Measurements from ENCODE around the gene MYO1E. TPM values are rescaled to one million over a fixed set of nuclear protein-coding genes. Genes with fewer than 3 reads are reported as not detected.
A peak's percentile ranks its signal among the peaks of the same experiment; 100 is the strongest.
"Not testable (repeated sequence)": the region's sequence is repeated elsewhere in the genome, so short reads cannot be mapped to it uniquely, and the experiment has no call there.

The MYO1E gene
- total RNA-seq, 2 experiments from 2014 or later = 73.9 to 79.1 TPM

DNA sequence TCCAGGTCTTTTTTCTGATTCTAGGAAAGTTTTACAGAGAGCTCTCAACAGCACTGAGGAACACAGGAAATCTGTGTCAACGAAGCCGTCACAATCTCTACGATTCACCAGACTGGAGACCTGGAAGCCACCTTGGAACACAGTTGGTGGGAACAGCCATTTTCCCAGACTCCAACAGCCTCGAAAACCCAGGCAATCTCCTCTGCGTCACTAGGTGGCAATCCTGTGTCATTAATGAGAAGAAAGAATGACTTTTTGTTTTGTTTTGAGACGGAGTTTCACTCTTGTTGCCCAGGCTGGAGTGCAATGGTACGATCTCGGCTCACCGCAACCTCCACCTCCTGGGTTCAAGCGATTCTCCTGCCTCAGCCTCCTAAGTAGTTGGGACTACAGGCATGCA lies 228.1 kb downstream of the MYO1E start:
- H3K4me1 Mint-ChIP-seq; DNase-seq; H3K27me3 Mint-ChIP-seq; H3K9me3 Mint-ChIP-seq; H3K4me3 Mint-ChIP-seq; ATAC-seq (ENCODE audit: low read depth); POLR2A ChIA-PET; H3K27ac Mint-ChIP-seq: not testable (repeated sequence)
- H3K36me3 Mint-ChIP-seq = peaks cover 29% of the 10 kb centered on the region

DNA sequence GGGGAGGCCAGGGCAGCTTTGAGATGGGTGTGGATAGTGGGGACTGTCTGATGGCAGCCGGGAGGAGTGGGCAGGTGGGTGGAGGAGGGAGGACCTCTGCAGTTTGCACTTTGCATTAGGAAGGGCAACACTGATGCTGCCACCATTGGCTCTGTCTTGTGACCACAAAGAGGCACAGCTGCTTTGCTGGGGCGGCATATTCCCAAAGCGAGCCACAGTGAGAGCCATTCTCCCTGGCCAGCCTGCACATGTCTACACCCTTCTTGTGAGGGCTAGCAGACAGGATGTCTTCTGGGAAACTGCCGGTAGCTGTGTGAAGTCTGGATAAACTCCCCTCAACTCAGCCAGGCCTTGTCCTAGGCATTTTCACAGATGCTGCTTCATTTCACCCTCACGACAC lies 229.4 kb downstream of the MYO1E start:
- no peaks in the 10 kb centered on the region for H3K9me3 Mint-ChIP-seq
- peaks cover 32% of the 10 kb centered on the region for H3K36me3 Mint-ChIP-seq
- no peaks in the 10 kb centered on the region for H3K27me3 Mint-ChIP-seq
- POLR2A ChIA-PET = interaction anchor here (0.7 kb wide), 1 partner anchor 185 kb away, joined by 6 read pairs; no protein-coding TSS in a partner anchor
- no peak overlapping the region for H3K4me3 Mint-ChIP-seq
- peaks cover 13% of the 10 kb centered on the region for H3K4me1 Mint-ChIP-seq
- no peak overlapping the region for H3K27ac Mint-ChIP-seq
- ATAC-seq (ENCODE audit: low read depth) (no peak), DNase-seq (no peak)

GRCh38 chr15:59140422-59141226 lies 232.0 kb downstream of the MYO1E start:
- no peak for ATAC-seq (ENCODE audit: low read depth)
- Mint-ChIP-seq H3K4me1 (peaks cover 26% of the 10 kb centered on the region), H3K27ac (no peak overlapping the region), H3K9me3 (no peaks in the 10 kb centered on the region), H3K4me3 (no peak overlapping the region), H3K27me3 (no peaks in the 10 kb centered on the region), H3K36me3 (peaks cover 41% of the 10 kb centered on the region)
- DNase-seq = no peak
- POLR2A ChIA-PET = no interaction called here

GRCh38 chr15:59138243-59138642 lies 234.4 kb downstream of the MYO1E start:
- Mint-ChIP-seq H3K9me3 (no peaks in the 10 kb centered on the region), H3K27me3 (no peaks in the 10 kb centered on the region), H3K4me3 (no peak overlapping the region), H3K4me1 (peaks cover 26% of the 10 kb centered on the region), H3K27ac (peak overlapping the region; percentile 31), H3K36me3 (peaks cover 57% of the 10 kb centered on the region)
- DNase-seq = peak; percentile 66
- POLR2A ChIA-PET = no interaction called here
- peak; percentile 87 for ATAC-seq (ENCODE audit: low read depth)

GRCh38 chr15:59137566-59137965 lies 235.1 kb downstream of the MYO1E start:
- H3K36me3 Mint-ChIP-seq = peaks cover 61% of the 10 kb centered on the region
- DNase-seq = no peak
- H3K27ac Mint-ChIP-seq = peak overlapping the region; percentile 46
- no peak for ATAC-seq (ENCODE audit: low read depth)
- POLR2A ChIA-PET = interaction anchor here (1.4 kb wide), 1 partner anchor 149 kb away, joined by 4 read pairs; no protein-coding TSS in a partner anchor
- H3K4me3 Mint-ChIP-seq = peak overlapping the region; percentile 1
- H3K4me1 Mint-ChIP-seq = peaks cover 26% of the 10 kb centered on the region
- H3K27me3 Mint-ChIP-seq = no peaks in the 10 kb centered on the region
- H3K9me3 Mint-ChIP-seq = no peaks in the 10 kb centered on the region

GRCh38 chr15:59133929-59134427 lies 238.7 kb downstream of the MYO1E start:
- peaks cover 20% of the 10 kb centered on the region for H3K4me1 Mint-ChIP-seq
- H3K4me3 Mint-ChIP-seq = no peak overlapping the region
- peaks cover 78% of the 10 kb centered on the region for H3K36me3 Mint-ChIP-seq
- POLR2A ChIA-PET = no interaction called here
- H3K9me3 Mint-ChIP-seq = peaks cover 14% of the 10 kb centered on the region
- H3K27me3 Mint-ChIP-seq = no peaks in the 10 kb centered on the region
- no peak overlapping the region for H3K27ac Mint-ChIP-seq
- ATAC-seq (ENCODE audit: low read depth) (no peak), DNase-seq (no peak)

DNA sequence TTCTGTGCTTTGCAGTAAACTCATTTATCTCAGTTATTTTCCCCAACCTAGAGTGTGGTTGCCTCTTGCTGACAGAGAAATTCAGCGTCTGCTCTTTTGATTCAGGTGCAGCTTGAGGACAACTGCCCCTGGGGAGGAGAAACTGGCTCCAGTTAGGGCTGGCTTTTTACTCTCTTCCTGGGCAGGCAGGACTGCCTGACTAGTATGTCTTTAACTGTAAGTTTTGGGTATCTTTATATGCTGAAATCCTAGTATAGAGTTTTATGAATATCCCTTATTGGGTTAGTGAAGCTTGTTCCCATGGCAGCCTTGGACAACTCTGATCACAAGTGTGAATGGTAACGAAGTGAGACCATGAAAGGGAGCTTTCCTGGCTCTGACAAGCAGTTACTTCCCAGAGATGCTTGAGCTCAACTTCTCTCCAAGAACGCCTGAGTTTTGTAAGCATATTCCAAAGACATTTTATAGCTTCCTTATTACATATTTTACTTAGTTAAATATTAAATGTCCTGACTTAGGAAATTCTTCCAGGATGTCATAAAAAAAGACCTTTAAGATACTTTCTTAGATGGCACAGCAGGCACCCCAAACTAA lies 240.6 kb downstream of the MYO1E start:
- POLR2A ChIA-PET = no interaction called here
- Mint-ChIP-seq H3K36me3 (peaks cover 81% of the 10 kb centered on the region), H3K4me1 (peaks cover 12% of the 10 kb centered on the region), H3K9me3 (peaks cover 22% of the 10 kb centered on the region), H3K27me3 (no peaks in the 10 kb centered on the region), H3K4me3 (no peak overlapping the region), H3K27ac (no peak overlapping the region)
- DNase-seq (no peak), ATAC-seq (ENCODE audit: low read depth) (no peak)

- no peaks in the 10 kb centered on the region for H3K27me3 Mint-ChIP-seq
- peaks cover 84% of the 10 kb centered on the region for H3K36me3 Mint-ChIP-seq
- peaks cover 11% of the 10 kb centered on the region for H3K4me1 Mint-ChIP-seq
- H3K9me3 Mint-ChIP-seq = peaks cover 23% of the 10 kb centered on the region
- no peak for DNase-seq
- POLR2A ChIA-PET = no interaction called here
- ATAC-seq (ENCODE audit: low read depth) = no peak
- H3K4me3 Mint-ChIP-seq = no peak overlapping the region
- H3K27ac Mint-ChIP-seq = no peak overlapping the region
These were observed 241.2 kb downstream of the MYO1E start for GRCh38 chr15:59131456-59131855.

DNA sequence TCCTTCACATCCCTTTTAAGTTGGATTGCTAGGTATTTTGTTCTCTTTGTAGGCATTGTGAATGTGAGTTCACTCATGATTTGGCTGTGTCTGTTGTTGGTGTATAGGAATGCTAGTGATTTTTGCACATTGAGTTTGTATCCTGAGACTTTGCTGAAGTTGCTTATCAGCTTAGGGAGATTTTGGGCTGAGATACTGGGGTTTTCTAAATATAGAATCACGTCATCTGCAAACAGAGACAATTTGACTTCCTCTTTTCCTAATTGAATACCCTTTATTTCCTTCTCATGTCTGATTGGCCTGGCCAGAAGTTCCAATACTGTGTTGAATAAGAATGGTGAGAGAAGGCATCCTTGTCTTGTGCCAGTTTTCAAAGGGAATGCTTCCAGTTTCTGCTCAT lies 245.4 kb downstream of the MYO1E start:
- H3K27ac Mint-ChIP-seq; ATAC-seq (ENCODE audit: low read depth); DNase-seq; H3K4me3 Mint-ChIP-seq; H3K27me3 Mint-ChIP-seq; POLR2A ChIA-PET: not testable (repeated sequence)
- Mint-ChIP-seq H3K36me3 (peaks cover 91% of the 10 kb centered on the region), H3K4me1 (peaks cover 14% of the 10 kb centered on the region), H3K9me3 (peaks cover 26% of the 10 kb centered on the region)

DNA sequence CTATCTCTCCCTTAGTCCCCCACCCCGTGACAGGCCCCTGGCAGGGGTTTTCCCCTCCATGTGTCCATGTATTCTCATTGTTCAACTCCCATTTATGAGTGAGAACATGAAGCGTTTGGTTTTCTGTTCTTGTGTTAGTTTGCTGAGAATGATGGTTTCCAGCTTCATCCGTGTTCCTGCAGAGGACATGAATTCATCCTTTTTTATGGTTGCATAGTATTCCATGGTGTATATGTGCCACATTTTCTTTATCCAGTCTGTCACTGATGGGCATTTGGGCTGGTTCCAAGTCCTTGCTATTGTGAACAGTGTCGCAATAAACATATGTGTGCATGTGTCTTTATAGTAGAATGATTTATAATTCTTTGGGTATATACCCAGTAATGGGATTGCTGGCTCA lies 247.0 kb downstream of the MYO1E start:
- peaks cover 14% of the 10 kb centered on the region for H3K4me1 Mint-ChIP-seq
- H3K27me3 Mint-ChIP-seq; H3K4me3 Mint-ChIP-seq; DNase-seq; ATAC-seq (ENCODE audit: low read depth); H3K27ac Mint-ChIP-seq; POLR2A ChIA-PET: not testable (repeated sequence)
- H3K9me3 Mint-ChIP-seq = peaks cover 26% of the 10 kb centered on the region
- H3K36me3 Mint-ChIP-seq = peaks cover 87% of the 10 kb centered on the region

DNA sequence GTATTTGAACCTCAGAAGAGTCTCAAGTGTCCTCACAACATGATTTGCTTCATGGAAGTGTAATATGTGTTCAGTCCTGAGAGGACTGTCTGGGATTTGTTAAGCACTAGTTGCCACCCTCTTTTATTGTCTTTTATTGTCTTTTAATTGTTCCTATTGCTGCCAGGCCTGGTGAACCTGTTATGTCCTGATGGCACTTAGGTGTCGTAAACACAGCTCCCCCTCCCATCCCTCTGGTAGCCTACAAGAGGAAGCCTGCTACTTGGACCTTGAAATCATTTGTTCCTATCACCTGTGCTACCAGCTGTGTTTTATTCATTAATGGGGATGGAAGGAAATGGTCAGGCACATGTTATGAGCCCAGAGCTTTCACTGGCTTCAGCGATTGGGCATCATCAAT lies 248.4 kb downstream of the MYO1E start:
- H3K27me3 Mint-ChIP-seq = no peaks in the 10 kb centered on the region
- H3K9me3 Mint-ChIP-seq = peaks cover 14% of the 10 kb centered on the region
- ATAC-seq (ENCODE audit: low read depth) (no peak), DNase-seq (no peak)
- H3K36me3 Mint-ChIP-seq = peaks cover 80% of the 10 kb centered on the region
- no peak overlapping the region for H3K4me3 Mint-ChIP-seq
- no peak overlapping the region for H3K27ac Mint-ChIP-seq
- H3K4me1 Mint-ChIP-seq = peaks cover 14% of the 10 kb centered on the region
- POLR2A ChIA-PET = no interaction called here

DNA sequence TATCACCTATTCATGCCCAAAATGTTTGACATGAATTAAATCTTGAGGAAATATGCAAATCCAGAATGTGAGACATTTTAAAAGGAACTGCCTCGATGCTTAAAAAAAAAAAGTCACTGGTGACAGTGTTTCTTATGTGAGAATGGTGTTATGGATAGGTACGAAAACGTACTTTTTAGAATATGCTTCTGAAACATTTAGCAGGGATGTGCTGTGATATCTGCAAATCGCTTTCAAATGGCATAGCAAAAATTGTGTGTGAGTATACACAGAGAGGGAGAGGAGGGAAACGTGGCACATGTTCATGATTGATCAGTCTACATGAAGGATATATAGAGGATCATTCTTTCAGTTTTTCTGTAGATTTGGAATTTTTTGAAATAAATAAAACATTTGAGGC lies 251.7 kb downstream of the MYO1E start:
- Mint-ChIP-seq H3K27me3 (no peaks in the 10 kb centered on the region), H3K9me3 (peaks cover 3% of the 10 kb centered on the region), H3K4me1 (peaks cover 3% of the 10 kb centered on the region), H3K4me3 (no peak overlapping the region), H3K36me3 (peaks cover 74% of the 10 kb centered on the region), H3K27ac (no peak overlapping the region)
- POLR2A ChIA-PET = no interaction called here
- DNase-seq (no peak), ATAC-seq (ENCODE audit: low read depth) (no peak)

GRCh38 chr15:59119625-59120024 lies 253.0 kb downstream of the MYO1E start:
- Mint-ChIP-seq H3K4me3 (no peak overlapping the region), H3K4me1 (peaks cover 6% of the 10 kb centered on the region), H3K36me3 (peaks cover 74% of the 10 kb centered on the region), H3K27ac (no peak overlapping the region), H3K9me3 (no peaks in the 10 kb centered on the region), H3K27me3 (no peaks in the 10 kb centered on the region)
- DNase-seq = no peak
- ATAC-seq (ENCODE audit: low read depth) = no peak
- POLR2A ChIA-PET = no interaction called here

- H3K4me1 Mint-ChIP-seq = peaks cover 4% of the 10 kb centered on the region
- no peak overlapping the region for H3K4me3 Mint-ChIP-seq
- POLR2A ChIA-PET = no interaction called here
- no peaks in the 10 kb centered on the region for H3K27me3 Mint-ChIP-seq
- no peak for ATAC-seq (ENCODE audit: low read depth)
- H3K36me3 Mint-ChIP-seq = peaks cover 62% of the 10 kb centered on the region
- H3K27ac Mint-ChIP-seq = no peak overlapping the region
- DNase-seq = no peak
- H3K9me3 Mint-ChIP-seq = no peaks in the 10 kb centered on the region
These were observed 255.9 kb downstream of the MYO1E start for GRCh38 chr15:59116771-59117170.

All from activated naive CD8-positive, alpha-beta T cell treated with anti-CD3 and anti-CD28 coated beads, Interleukin-2, amount 10 ng/mL, durations not matched to agents 7 days and 5 days (primary cell).